Lower leg skin (tissue), 3 donors: ENCODE results near the gene CADM1.

Source experiments
- POLR2A ChIP-seq, 2 donors: fragments of 450-650 bp; IDR thresholded peaks; one replicate each; pipeline ENCODE4 v1.6.1; 2016 to 2017; ENCODE audit warnings: antibody characterized with exemption in 2 of 2, mild to moderate bottlenecking in 1 of 2, moderate library complexity in 1 of 2
- TF ChIP-seq, protein P1 (sequence below), 3 donors: fragments of 450-650 bp; IDR thresholded peaks; one replicate each; pipeline ENCODE4 v1.5.1; 2016; ENCODE audit warnings: antibody characterized with exemption in 3 of 3, mild to moderate bottlenecking in 3 of 3, moderate library complexity in 2 of 3

DNA sequence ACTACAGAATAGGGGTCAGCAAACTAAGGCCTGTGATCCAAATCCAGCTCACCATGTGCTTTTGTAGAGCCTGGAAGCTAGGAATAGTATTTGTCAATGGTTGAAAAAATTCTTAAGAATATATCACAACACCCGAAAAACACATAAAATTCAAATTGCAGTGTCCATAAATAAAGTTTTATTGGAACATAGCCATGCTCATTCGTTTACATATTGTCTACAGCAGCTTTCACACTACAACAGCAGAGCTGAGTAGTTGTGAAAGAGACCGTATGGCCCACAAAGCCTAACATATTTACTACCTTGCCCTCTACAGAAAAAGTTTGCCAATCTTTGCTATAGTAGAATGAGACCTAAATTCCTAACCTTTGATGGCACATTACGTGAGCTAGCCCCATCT lies 125.7 kb downstream of the CADM1 start:
- TF ChIP-seq POLR2A (IDR thresholded peaks at IDR 0.05), result no peak
- TF ChIP-seq, protein P1, sequence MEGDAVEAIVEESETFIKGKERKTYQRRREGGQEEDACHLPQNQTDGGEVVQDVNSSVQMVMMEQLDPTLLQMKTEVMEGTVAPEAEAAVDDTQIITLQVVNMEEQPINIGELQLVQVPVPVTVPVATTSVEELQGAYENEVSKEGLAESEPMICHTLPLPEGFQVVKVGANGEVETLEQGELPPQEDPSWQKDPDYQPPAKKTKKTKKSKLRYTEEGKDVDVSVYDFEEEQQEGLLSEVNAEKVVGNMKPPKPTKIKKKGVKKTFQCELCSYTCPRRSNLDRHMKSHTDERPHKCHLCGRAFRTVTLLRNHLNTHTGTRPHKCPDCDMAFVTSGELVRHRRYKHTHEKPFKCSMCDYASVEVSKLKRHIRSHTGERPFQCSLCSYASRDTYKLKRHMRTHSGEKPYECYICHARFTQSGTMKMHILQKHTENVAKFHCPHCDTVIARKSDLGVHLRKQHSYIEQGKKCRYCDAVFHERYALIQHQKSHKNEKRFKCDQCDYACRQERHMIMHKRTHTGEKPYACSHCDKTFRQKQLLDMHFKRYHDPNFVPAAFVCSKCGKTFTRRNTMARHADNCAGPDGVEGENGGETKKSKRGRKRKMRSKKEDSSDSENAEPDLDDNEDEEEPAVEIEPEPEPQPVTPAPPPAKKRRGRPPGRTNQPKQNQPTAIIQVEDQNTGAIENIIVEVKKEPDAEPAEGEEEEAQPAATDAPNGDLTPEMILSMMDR (IDR thresholded peaks at IDR 0.05), result no peak
